ENCODE measurements around the gene CLIC3. TPM values are rescaled to one million over a fixed set of nuclear protein-coding genes. Genes with fewer than 3 reads are reported as not detected.

Gene CLIC3
- total RNA-seq, 4 donors from 2014 or later: 94.8 to 442 (median 200) TPM

- Histone ChIP-seq H3K9me3 (peaks cover 0 to 4% (median 0%) of the 10 kb centered on the region in 3 donors), H3K4me1 (peaks cover 13 to 44% (median 14%) of the 10 kb centered on the region in 3 donors), H3K4me3 (no peak overlapping the region), H3K36me3 (peaks cover 0 to 7% (median 0%) of the 10 kb centered on the region in 3 donors), H3K27ac (no peak overlapping the region), H3K27me3 (peaks cover 3 to 45% (median 17%) of the 10 kb centered on the region in 4 donors)
- TF ChIP-seq POLR2A (IDR thresholded peaks at IDR 0.05) (no peak), CTCF (IDR thresholded peaks at IDR 0.05) (no peak)
- intact Hi-C loops (cut with DNase I): no loop called here
- no peak for DNase-seq
- WGBS, 2 donors: 93 to 97% methylated on average over 3 to 4 of the region's 4 CpGs
These were observed 7.5 kb downstream of the CLIC3 start for GRCh38 chr9:136988872-136989271.

- Histone ChIP-seq H3K27ac (no peak overlapping the region), H3K9me3 (peaks cover 0 to 3% (median 0%) of the 10 kb centered on the region in 3 donors), H3K36me3 (no peaks in the 10 kb centered on the region), H3K4me1 (peaks cover 0 to 20% (median 0%) of the 10 kb centered on the region in 3 donors), H3K4me3 (no peak overlapping the region), H3K27me3 (peaks cover 3 to 63% (median 17%) of the 10 kb centered on the region in 4 donors)
- WGBS, 2 donors: 29 to 46% methylated on average over 2 to 8 of the region's 33 CpGs
- no peak for DNase-seq
- intact Hi-C loops (cut with DNase I): no loop called here
- no peak for TF ChIP-seq CTCF (IDR thresholded peaks at IDR 0.05)
- no peak for TF ChIP-seq POLR2A (IDR thresholded peaks at IDR 0.05)
These were observed 10.5 kb downstream of the CLIC3 start for GRCh38 chr9:136985853-136986252.

DNA sequence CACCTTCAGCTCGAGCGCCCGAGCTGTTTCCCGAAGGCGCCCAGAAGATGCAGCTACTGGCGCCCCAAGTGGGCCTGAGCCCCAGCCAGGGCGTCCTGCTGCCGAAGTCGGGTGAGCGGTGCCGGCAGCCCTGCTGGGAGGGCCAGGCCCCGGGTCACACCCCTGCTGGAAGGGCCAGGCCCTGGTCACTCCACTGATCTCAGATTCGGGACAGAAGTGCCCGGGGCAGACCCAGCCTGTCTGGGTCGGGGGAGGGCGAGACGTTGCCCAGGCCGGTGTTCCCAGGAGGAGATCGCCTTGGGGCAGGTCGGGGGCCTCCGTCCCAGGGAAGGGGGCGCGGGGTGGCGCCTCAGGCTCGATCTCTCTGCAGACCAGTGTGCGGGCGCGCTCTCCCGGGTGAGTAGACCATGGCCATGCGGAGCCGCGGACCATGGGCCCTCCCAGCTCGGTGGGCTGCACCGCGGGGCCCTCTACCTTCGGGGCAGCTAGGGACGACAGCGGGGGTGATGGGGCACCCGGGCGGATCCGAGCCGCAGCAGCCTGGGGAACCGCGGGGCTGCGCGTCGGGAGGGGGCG, 11.3 kb downstream of the CLIC3 start:
- H3K27ac ChIP-seq: no peak overlapping the region
- H3K27me3 ChIP-seq: peaks cover 3 to 63% (median 17%) of the 10 kb centered on the region in 4 donors
- H3K4me3 ChIP-seq: peak overlapping the region in 2 of 4 donors; percentile 5 to 15
- no peaks in the 10 kb centered on the region for H3K9me3 ChIP-seq
- whole genome bisulfite sequencing, 2 donors: no CpG with 5 or more reads among the region's 48 CpGs
- no peaks in the 10 kb centered on the region for H3K36me3 ChIP-seq
- peaks cover 0 to 20% (median 0%) of the 10 kb centered on the region in 3 donors for H3K4me1 ChIP-seq
- no peak for DNase-seq
- no peak for TF ChIP-seq POLR2A (IDR thresholded peaks at IDR 0.05)
- no peak for TF ChIP-seq CTCF (IDR thresholded peaks at IDR 0.05)
- intact Hi-C loops (cut with DNase I): no loop called here

GRCh38 chr9:136984464-136985026, 11.8 kb downstream of the CLIC3 start:
- no peaks in the 10 kb centered on the region for H3K9me3 ChIP-seq
- DNase-seq: no peak
- peaks cover 0 to 20% (median 0%) of the 10 kb centered on the region in 3 donors for H3K4me1 ChIP-seq
- no peak for TF ChIP-seq POLR2A (IDR thresholded peaks at IDR 0.05)
- no peak for TF ChIP-seq CTCF (IDR thresholded peaks at IDR 0.05)
- H3K4me3 ChIP-seq: no peak overlapping the region
- H3K36me3 ChIP-seq: no peaks in the 10 kb centered on the region
- H3K27me3 ChIP-seq: peaks cover 3 to 63% (median 17%) of the 10 kb centered on the region in 4 donors
- H3K27ac ChIP-seq: no peak overlapping the region
- intact Hi-C loops (cut with DNase I): no loop called here
- 48 to 54% methylated on average over 9 to 12 of the region's 29 CpGs for WGBS, 2 donors

- peaks cover 3 to 63% (median 17%) of the 10 kb centered on the region in 4 donors for H3K27me3 ChIP-seq
- TF ChIP-seq POLR2A (IDR thresholded peaks at IDR 0.05) (no peak), CTCF (IDR thresholded peaks at IDR 0.05) (no peak)
- H3K4me3 ChIP-seq: no peak overlapping the region
- no peaks in the 10 kb centered on the region for H3K36me3 ChIP-seq
- peaks cover 0 to 27% (median 0%) of the 10 kb centered on the region in 3 donors for H3K4me1 ChIP-seq
- DNase-seq: no peak
- intact Hi-C loops (cut with DNase I): no loop called here
- no peaks in the 10 kb centered on the region for H3K9me3 ChIP-seq
- no peak overlapping the region for H3K27ac ChIP-seq
- WGBS, 2 donors: 67 to 86% methylated on average over 4 to 9 of the region's 11 CpGs
These were observed 12.6 kb downstream of the CLIC3 start for GRCh38 chr9:136983656-136984314.

Measured in esophagus squamous epithelium (tissue), 5 donors.